ENCODE results near the gene GRIN3B. TPM values are rescaled to one million over a fixed set of nuclear protein-coding genes. Genes with fewer than 3 reads are reported as not detected.

The GRIN3B gene
- total and polyA plus RNA-seq, 2 of the 8 experiments (the other 6 are each of a cell fraction or from before 2014, with no cell fraction given): 0.45 to 1.0 TPM

GRCh38 chr19:1042689-1043511 lies 42.7 kb downstream of the GRIN3B start:
- CTCF ChIA-PET (ENCODE audit: partially characterized antibody): interaction anchor here (0.6 to 4.8 kb wide), 6 partner anchors 13 to 178 kb away, joined by 3 to 27 read pairs (median 4); partner anchors contain the start of gene ARHGAP45
- POLR2A ChIA-PET (ENCODE audit: partially characterized antibody): interaction anchor here (0.8 to 16.4 kb wide), 7 partner anchors 7 to 226 kb away, joined by 3 to 509 read pairs (median 6); partner anchors contain the start of genes CIRBP, CNN2 and RNU6-2
- TF ChIP-seq HDAC6 (IDR thresholded peaks at IDR 0.05; ENCODE audit: low read depth, low read length) (no peak), BRCA1 (IDR thresholded peaks at IDR 0.05; ENCODE audit: low read depth, low read length) (no peak), SP4 (IDR thresholded peaks at IDR 0.05; ENCODE audit: low read length) (no peak), KDM5A (IDR thresholded peaks at IDR 0.05; ENCODE audit: low read length) (no peak), ASH2L (IDR thresholded peaks at IDR 0.05; ENCODE audit: low read length) (no peak), CTBP2 (IDR thresholded peaks at IDR 0.05; ENCODE audit: borderline replicate concordance, insufficient read depth, insufficient read length, low read length) (no peak), EGR1 (IDR thresholded peaks at IDR 0.05; ENCODE audit: borderline replicate concordance, low read depth, low read length) (no peak), CTCF (IDR thresholded peaks at IDR 0.05; ENCODE audit: control extremely low read depth in 1 of 3, insufficient read depth in 1 of 3, low read depth in 1 of 3, low read length in 3 of 3) (no peak), PHF8 (conservative IDR thresholded peaks at IDR 0.05; ENCODE audit: low read depth, low read length) (no peak), TAF1 (IDR thresholded peaks at IDR 0.05; ENCODE audit: low read depth, low read length) (no peak)

More at GRCh38 chr19:1042689-1043511, 42.7 kb downstream of the GRIN3B start:
- H3K79me2 ChIP-seq (ENCODE audit: control insufficient read depth in 1 of 2, insufficient read depth in 2 of 2, low read length in 2 of 2): no peaks in the 10 kb centered on the region
- no peak overlapping the region; the same call in 1 of the 2 replicates for H3K18ac ChIP-seq (ENCODE audit: extremely low read depth, low read length)
- no peak overlapping the region for H3K4ac ChIP-seq (replicated peaks; ENCODE audit: insufficient read length, low read depth, low read length)
- no peak overlapping the region for H3K4me3 ChIP-seq (ENCODE audit: extremely low read depth in 1 of 4, insufficient read depth in 2 of 4, low read depth in 3 of 4, low read length in 4 of 4)
- FAIRE-seq: no peak
- H3K9ac ChIP-seq (replicated peaks in 1 of 4; ENCODE audit: extremely low read depth in 1 of 4, low read depth in 3 of 4, low read length in 3 of 4): no peak overlapping the region
- H3K23ac ChIP-seq (ENCODE audit: insufficient read length): no peak overlapping the region
- H3K4me1 ChIP-seq (replicated peaks in 1 of 4; ENCODE audit: control insufficient read depth in 3 of 4, insufficient read depth in 4 of 4, low read length in 3 of 4): peaks cover 0 to 10% (median 9%) of the 10 kb centered on the region in 4 experiments; a peak in 6 of 7 replicates
- H4K91ac ChIP-seq (replicated peaks; ENCODE audit: insufficient read length, low read length): no peak overlapping the region
- DNase-seq (ENCODE audit: low read depth in 1 of 2, low spot score in 2 of 2): no peak
- no peak overlapping the region for H2BK15ac ChIP-seq (ENCODE audit: low read length)
- H3K4me2 ChIP-seq (ENCODE audit: insufficient read depth in 1 of 2, low read depth in 2 of 2, low read length in 2 of 2): no peak overlapping the region
- no peak overlapping the region for H4K8ac ChIP-seq (ENCODE audit: extremely low read depth, insufficient read depth, low read length)
- H2AK5ac ChIP-seq (ENCODE audit: low read depth, low read length): no peak overlapping the region
- H2BK5ac ChIP-seq (ENCODE audit: low read depth, low read length): no peak overlapping the region
- H3K56ac ChIP-seq (replicated peaks; ENCODE audit: insufficient read length, low read depth, low read length): no peak overlapping the region
- no peaks in the 10 kb centered on the region for H3K27me3 ChIP-seq (replicated peaks in 1 of 4; ENCODE audit: control insufficient read depth in 3 of 4, extremely low read depth in 1 of 4, insufficient read depth in 3 of 4, low read length in 3 of 4)
- no peak overlapping the region for H3K27ac ChIP-seq (ENCODE audit: low read depth, low read length)
- H3K23me2 ChIP-seq (ENCODE audit: low read depth, low read length): peaks cover 10% of the 10 kb centered on the region
- no peak overlapping the region for H2BK120ac ChIP-seq (replicated peaks; ENCODE audit: low read depth, low read length)
- H4K5ac ChIP-seq (ENCODE audit: insufficient read length, low read depth, low read length): no peak overlapping the region
- no peak overlapping the region for H2BK20ac ChIP-seq (ENCODE audit: low read length)
- no peaks in the 10 kb centered on the region for H3K9me3 ChIP-seq (ENCODE audit: insufficient read depth in 2 of 2, low read depth in 1 of 2, low read length in 1 of 2)
- H2BK12ac ChIP-seq (ENCODE audit: low read depth, low read length): no peak overlapping the region
- no peaks in the 10 kb centered on the region for H3K79me1 ChIP-seq (ENCODE audit: low read depth, low read length)
- WGBS, 2 experiments (ENCODE audit: extremely low coverage in 1 of 2, insufficient coverage in 1 of 2, insufficient read length in 1 of 2, insufficient replicate concordance in 2 of 2, low coverage in 1 of 2, low lambda C conversion rate in 2 of 2, missing lambda C conversion rate in 1 of 2): 86% methylated on average over 21 of the region's 23 CpGs; no CpG with 5 or more reads in 1 of the 2 experiments
- no peak overlapping the region for H2AFZ ChIP-seq (ENCODE audit: low read length)
- peaks cover 0 to 2% of the 10 kb centered on the region in 2 experiments for H4K20me1 ChIP-seq (replicated peaks in 1 of 2; ENCODE audit: control insufficient read depth in 1 of 2, insufficient read depth in 2 of 2, low read length in 2 of 2)
- peaks cover 0 to 14% (median 4%) of the 10 kb centered on the region in 4 experiments; a peak in 4 of 8 replicates for H3K36me3 ChIP-seq (ENCODE audit: control insufficient read depth in 2 of 4, insufficient read depth in 4 of 4, low read length in 3 of 4)
- no peak overlapping the region for H3K14ac ChIP-seq (ENCODE audit: insufficient read length)

Data from H1 (cell line).